HepG2 (cell line): ENCODE measurements around the gene NRG3. TPM values are rescaled to one million over a fixed set of nuclear protein-coding genes. Genes with fewer than 3 reads are reported as not detected.

Source experiments
- ATAC-seq: fragments of 200-7000 bp; cut with Tn5 transposase; 3 replicates; pipeline ENCODE4 v1.9.1; 2020; ENCODE audit warnings: mild to moderate bottlenecking, moderate library complexity
- BruUV-seq: library from RNA; stranded (reverse); fragments of 400-500 nt; replicated peaks from 2 replicates; lab custom pipeline; 2021; lab: Mats Ljungman, UMichigan
- CTCF ChIA-PET: fragments of 300-600 bp; formaldehyde crosslinking; extraction: SDS; loops from one replicate; lab custom pipeline; 2021; ENCODE audit warnings: low total read pairs, inconsistent platforms, low intra/inter-chr PET ratio; lab: Yijun Ruan, JAX
- POLR2A ChIA-PET: fragments of 350-600 bp; sonication (Branson Sonifier 250); formaldehyde crosslinking; loops from one replicate; lab custom pipeline; 2020; ENCODE audit warnings: antibody characterized with exemption, inconsistent platforms; lab: Yijun Ruan, JAX
- DNase-seq: peaks from one replicate; pipeline ENCODE4 v3.0.0-alpha.2; 2015; ENCODE audit warnings: low spot score
- FAIRE-seq: peaks from 3 replicates; lab custom pipeline; 2011; peaks lifted over from hg19 to GRCh38; lab: Jason Lieb, UNC
- H2AFZ ChIP-seq: one replicate; pipeline ENCODE4 v1.6.1; 2011; ENCODE audit warnings: low read length, inconsistent platforms
- H3K27ac ChIP-seq: fragments of 300-600 bp; 3 replicates; pipeline ENCODE4 v1.8.0; 2011; ENCODE audit warnings: mixed run types, mild to moderate bottlenecking, mixed read lengths, low read length, inconsistent platforms; ENCODE audit not compliant: insufficient read depth; ENCODE audit errors: extremely low read length
- H3K27me3 ChIP-seq, 2 experiments: fragments of 200-600 bp in 1 of 2; 2 replicates in 1 of 2; 3 replicates in 1 of 2; pipeline versions ENCODE4 v1.6.0 to v1.8.0; 2011; ENCODE audit warnings: low read length in 2 of 2, mild to moderate bottlenecking in 2 of 2, moderate library complexity in 2 of 2, inconsistent platforms in 1 of 2; ENCODE audit not compliant: insufficient read depth in 2 of 2, control insufficient read depth in 1 of 2
- H3K36me3 ChIP-seq, 2 experiments: fragments of 200-600 bp in 1 of 2; replicated peaks in 1 of 2; 2 replicates in 1 of 2; 3 replicates in 1 of 2; pipeline versions ENCODE4 v1.5.1 to v1.8.0; 2011; ENCODE audit warnings: low read length in 2 of 2, inconsistent platforms in 1 of 2; ENCODE audit not compliant: insufficient read depth in 2 of 2, control insufficient read depth in 1 of 2
- H3K4me1 ChIP-seq: 2 replicates; pipeline ENCODE4 v1.5.1; 2012; ENCODE audit warnings: low read length, inconsistent platforms; ENCODE audit not compliant: insufficient read depth
- H3K4me2 ChIP-seq: 2 replicates; pipeline ENCODE4 v1.6.0; 2011; ENCODE audit warnings: low read depth, low read length, inconsistent platforms
- H3K4me3 ChIP-seq, 3 experiments: fragments of 200-600 bp in 1 of 3; sonication (generic), shearing (Covaris generic) in 1 of 3; replicated peaks in 1 of 3; 2 replicates each; pipeline ENCODE4 v1.5.1; 2011 to 2016; ENCODE audit warnings: low read length in 3 of 3, inconsistent platforms in 2 of 3, low read depth in 2 of 3, mild to moderate bottlenecking in 2 of 3, control low read depth in 1 of 3, mixed read lengths in 1 of 3; ENCODE audit not compliant: insufficient read depth in 1 of 3
- H3K79me2 ChIP-seq: one replicate; pipeline ENCODE4 v1.6.1; 2011; ENCODE audit warnings: low read length, inconsistent platforms; ENCODE audit not compliant: insufficient read depth
- H3K9ac ChIP-seq: 2 replicates; pipeline ENCODE4 v1.6.0; 2011; ENCODE audit warnings: mild to moderate bottlenecking, low read depth, low read length, inconsistent platforms; ENCODE audit not compliant: insufficient read depth
- H3K9me3 ChIP-seq: 2 replicates; pipeline ENCODE4 v1.5.1; 2012; ENCODE audit warnings: mild to moderate bottlenecking, low read length
- H4K20me1 ChIP-seq: 2 replicates; pipeline ENCODE4 v1.6.0; 2011; ENCODE audit warnings: inconsistent platforms, mild to moderate bottlenecking, low read length, moderate library complexity; ENCODE audit not compliant: insufficient read depth
- CCAR2 ChIP-seq: fragments of 200-400 bp; formaldehyde crosslinking; optimal IDR thresholded peaks from 2 replicates; pipeline ENCODE3; 2018; ENCODE audit warnings: low read depth, mild to moderate bottlenecking, low read length, moderate library complexity
- FOSL1 ChIP-seq: sonication (generic); formaldehyde crosslinking; IDR thresholded peaks from 2 replicates; pipeline ENCODE4 v1.9.0; 2021; ENCODE audit warnings: missing genetic modification reagents, borderline replicate concordance
- HNF4A ChIP-seq: sonication (generic); formaldehyde crosslinking; IDR thresholded peaks from 2 replicates; pipeline ENCODE4 v1.4.0; 2020; ENCODE audit warnings: missing genetic modification reagents
- HOXA7 ChIP-seq: sonication (generic); formaldehyde crosslinking; IDR thresholded peaks from 2 replicates; pipeline ENCODE4 v1.8.1; 2022; ENCODE audit warnings: mild to moderate bottlenecking, missing genetic modification reagents, moderate library complexity
- MIXL1 ChIP-seq: IDR thresholded peaks from 2 replicates; pipeline ENCODE4 v1.6.1; 2016
- REPIN1 ChIP-seq: sonication (generic); formaldehyde crosslinking; IDR thresholded peaks from 2 replicates; pipeline ENCODE4 v1.8.0; 2022; ENCODE audit warnings: missing genetic modification reagents, low read depth, mild to moderate bottlenecking, borderline replicate concordance
- RFXAP ChIP-seq: sonication (generic); formaldehyde crosslinking; IDR thresholded peaks from 2 replicates; pipeline ENCODE4 v1.4.0; 2020; ENCODE audit warnings: missing genetic modification reagents, borderline replicate concordance
- SP4 ChIP-seq: sonication (generic); formaldehyde crosslinking; IDR thresholded peaks from 2 replicates; pipeline ENCODE4 v1.8.1; 2023; ENCODE audit warnings: mild to moderate bottlenecking, missing genetic modification reagents
- ZBTB1 ChIP-seq: sonication (generic); formaldehyde crosslinking; IDR thresholded peaks from 2 replicates; pipeline ENCODE4 v1.4.0; 2020; ENCODE audit warnings: missing genetic modification reagents, borderline replicate concordance
- ZNF552 ChIP-seq: sonication (generic); formaldehyde crosslinking; IDR thresholded peaks from 2 replicates; pipeline ENCODE4 v1.9.0; 2022; ENCODE audit warnings: missing genetic modification reagents, mild to moderate bottlenecking, borderline replicate concordance
- ZNF660 ChIP-seq: sonication (generic); formaldehyde crosslinking; IDR thresholded peaks from 2 replicates; pipeline ENCODE4 v1.5.1; 2020; ENCODE audit warnings: mild to moderate bottlenecking, low read depth, missing genetic modification reagents, borderline replicate concordance
- in situ Hi-C: cut with HindIII; loops from 2 replicates; pipeline ENCODE4 v1.10.0; 2017; ENCODE audit warnings: low pct_unique_long_range_greater_than_20kb; ENCODE audit not compliant: extremely low pct_ligation_motif_present
- intact Hi-C: fragments of 100-400 bp; cut with micrococcal nuclease; formaldehyde crosslinking; loops from one replicate; pipeline ENCODE4 v1.10.0; 2022; ENCODE audit not compliant: unreplicated experiment
- polyA plus RNA-seq, 8 experiments: library from polyadenylated mRNA; depleted of rRNA in 3 of 8; stranded (reverse) in 7 of 8; unstranded in 1 of 8; fragments of >200 nt; fragmentation: Illumina TruSeq in 4 of 8; extraction: Trizol in 4 of 8; gene quantifications; 2 replicates each; pipeline versions ENCODE4 v1.2.1 to v1.2.3, GENCODE V29; 2011 to 2016; ENCODE audit warnings: low read depth in 4 of 8, missing spikeins in 1 of 8, mixed read lengths in 1 of 8; ENCODE audit not compliant: insufficient read depth in 1 of 8
- total RNA-seq, 5 experiments: library from RNA; depleted of rRNA; stranded (reverse); fragments of >200 nt; fragmentation: Illumina TruSeq; extraction: Trizol; gene quantifications; 2 replicates each; pipeline ENCODE4 v1.2.3, GENCODE V29; 2016; ENCODE audit warnings: low read depth in 1 of 5
- TF ChIP-seq, protein P1 (sequence below): sonication (generic); formaldehyde crosslinking; IDR thresholded peaks from 2 replicates; pipeline ENCODE4 v1.4.0; 2020; ENCODE audit warnings: low read depth, mild to moderate bottlenecking, missing genetic modification reagents
- TF ChIP-seq, protein P2 (sequence below): sonication (generic); formaldehyde crosslinking; IDR thresholded peaks from 2 replicates; pipeline ENCODE4; 2020; ENCODE audit warnings: missing genetic modification reagents, mild to moderate bottlenecking, borderline replicate concordance
- TF ChIP-seq, protein P3 (sequence below): IDR thresholded peaks from 2 replicates; pipeline ENCODE4 v1.6.1; 2012; ENCODE audit warnings: inconsistent platforms

NRG3 gene
- total and polyA plus RNA-seq, 2 of the 13 experiments (the other 11 are each of a cell fraction or from before 2014, with no cell fraction given): not detected

DNA sequence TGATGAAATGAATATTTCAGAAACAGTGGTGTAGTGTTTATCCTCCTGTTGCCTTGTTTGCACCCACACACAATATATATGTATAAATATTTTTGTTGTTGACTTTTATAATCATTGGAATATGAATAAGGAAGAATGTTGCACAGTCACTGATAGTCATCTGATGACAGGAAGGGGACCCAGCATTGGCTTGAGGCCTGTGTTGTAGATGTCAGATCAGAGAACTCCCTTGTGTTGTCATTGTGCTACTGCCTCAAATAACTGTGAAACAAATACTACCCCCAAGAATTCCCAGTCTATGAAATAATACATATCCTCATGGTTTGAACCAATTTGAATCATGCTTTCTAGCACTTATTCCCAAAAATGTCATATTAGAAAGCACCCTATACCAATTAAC is 84.0 kb downstream of the NRG3 start:
- DNase-seq: no peak
- Histone ChIP-seq H3K9me3 (peaks cover 85% of the 10 kb centered on the region), H3K27ac (no peak overlapping the region), H3K4me3 (no peak overlapping the region), H3K27me3 (no peaks in the 10 kb centered on the region), H2AFZ (no peak overlapping the region), H3K9ac (no peak overlapping the region), H4K20me1 (no peaks in the 10 kb centered on the region), H3K4me2 (no peak overlapping the region), H3K36me3 (no peaks in the 10 kb centered on the region), H3K79me2 (no peaks in the 10 kb centered on the region), H3K4me1 (no peaks in the 10 kb centered on the region)
- FAIRE-seq: no peak
- ChIA-PET POLR2A (no interaction called here), CTCF (no interaction called here)
- no TSS peak for BruUV-seq
- in situ Hi-C loops (no loop called here), intact Hi-C loops (no loop called here)
- no peak for ATAC-seq
- no peak for TF ChIP-seq ZBTB1 (CRISPR knock-in tag)
- no peak for TF ChIP-seq MIXL1 (CRISPR knock-in tag)
- TF ChIP-seq, protein P1, sequence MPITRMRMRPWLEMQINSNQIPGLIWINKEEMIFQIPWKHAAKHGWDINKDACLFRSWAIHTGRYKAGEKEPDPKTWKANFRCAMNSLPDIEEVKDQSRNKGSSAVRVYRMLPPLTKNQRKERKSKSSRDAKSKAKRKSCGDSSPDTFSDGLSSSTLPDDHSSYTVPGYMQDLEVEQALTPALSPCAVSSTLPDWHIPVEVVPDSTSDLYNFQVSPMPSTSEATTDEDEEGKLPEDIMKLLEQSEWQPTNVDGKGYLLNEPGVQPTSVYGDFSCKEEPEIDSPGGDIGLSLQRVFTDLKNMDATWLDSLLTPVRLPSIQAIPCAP (CRISPR knock-in tag): no peak
- TF ChIP-seq HOXA7 (CRISPR knock-in tag): no peak
- no peak for TF ChIP-seq RFXAP
- TF ChIP-seq, protein P2, sequence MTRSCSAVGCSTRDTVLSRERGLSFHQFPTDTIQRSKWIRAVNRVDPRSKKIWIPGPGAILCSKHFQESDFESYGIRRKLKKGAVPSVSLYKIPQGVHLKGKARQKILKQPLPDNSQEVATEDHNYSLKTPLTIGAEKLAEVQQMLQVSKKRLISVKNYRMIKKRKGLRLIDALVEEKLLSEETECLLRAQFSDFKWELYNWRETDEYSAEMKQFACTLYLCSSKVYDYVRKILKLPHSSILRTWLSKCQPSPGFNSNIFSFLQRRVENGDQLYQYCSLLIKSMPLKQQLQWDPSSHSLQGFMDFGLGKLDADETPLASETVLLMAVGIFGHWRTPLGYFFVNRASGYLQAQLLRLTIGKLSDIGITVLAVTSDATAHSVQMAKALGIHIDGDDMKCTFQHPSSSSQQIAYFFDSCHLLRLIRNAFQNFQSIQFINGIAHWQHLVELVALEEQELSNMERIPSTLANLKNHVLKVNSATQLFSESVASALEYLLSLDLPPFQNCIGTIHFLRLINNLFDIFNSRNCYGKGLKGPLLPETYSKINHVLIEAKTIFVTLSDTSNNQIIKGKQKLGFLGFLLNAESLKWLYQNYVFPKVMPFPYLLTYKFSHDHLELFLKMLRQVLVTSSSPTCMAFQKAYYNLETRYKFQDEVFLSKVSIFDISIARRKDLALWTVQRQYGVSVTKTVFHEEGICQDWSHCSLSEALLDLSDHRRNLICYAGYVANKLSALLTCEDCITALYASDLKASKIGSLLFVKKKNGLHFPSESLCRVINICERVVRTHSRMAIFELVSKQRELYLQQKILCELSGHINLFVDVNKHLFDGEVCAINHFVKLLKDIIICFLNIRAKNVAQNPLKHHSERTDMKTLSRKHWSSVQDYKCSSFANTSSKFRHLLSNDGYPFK (CRISPR knock-in tag): no peak
- no peak for TF ChIP-seq SP4 (CRISPR knock-in tag)
- no peak for TF ChIP-seq ZNF660 (CRISPR knock-in tag)
- TF ChIP-seq REPIN1 (CRISPR knock-in tag): no peak
- no peak for TF ChIP-seq ZNF552
- no peak for TF ChIP-seq FOSL1 (CRISPR knock-in tag)
- no peak for TF ChIP-seq CCAR2
- TF ChIP-seq HNF4A (CRISPR knock-in tag): no peak
- TF ChIP-seq, protein P3, sequence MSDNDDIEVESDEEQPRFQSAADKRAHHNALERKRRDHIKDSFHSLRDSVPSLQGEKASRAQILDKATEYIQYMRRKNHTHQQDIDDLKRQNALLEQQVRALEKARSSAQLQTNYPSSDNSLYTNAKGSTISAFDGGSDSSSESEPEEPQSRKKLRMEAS: no peak
